Glomerular visceral epithelial cell (primary cell): ENCODE measurements around the gene SOCS2.
A peak's percentile ranks its signal among the peaks of the same experiment; 100 is the strongest.
"Not testable (repeated sequence)": the region's sequence is repeated elsewhere in the genome, so short reads cannot be mapped to it uniquely, and the experiment has no call there.

Experiments used
- DNase-seq: peaks from one replicate; pipeline ENCODE4 v3.0.0-alpha.2; 2016; ENCODE audit errors: extremely low spot score

Gene SOCS2, protein sequence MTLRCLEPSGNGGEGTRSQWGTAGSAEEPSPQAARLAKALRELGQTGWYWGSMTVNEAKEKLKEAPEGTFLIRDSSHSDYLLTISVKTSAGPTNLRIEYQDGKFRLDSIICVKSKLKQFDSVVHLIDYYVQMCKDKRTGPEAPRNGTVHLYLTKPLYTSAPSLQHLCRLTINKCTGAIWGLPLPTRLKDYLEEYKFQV

DNA sequence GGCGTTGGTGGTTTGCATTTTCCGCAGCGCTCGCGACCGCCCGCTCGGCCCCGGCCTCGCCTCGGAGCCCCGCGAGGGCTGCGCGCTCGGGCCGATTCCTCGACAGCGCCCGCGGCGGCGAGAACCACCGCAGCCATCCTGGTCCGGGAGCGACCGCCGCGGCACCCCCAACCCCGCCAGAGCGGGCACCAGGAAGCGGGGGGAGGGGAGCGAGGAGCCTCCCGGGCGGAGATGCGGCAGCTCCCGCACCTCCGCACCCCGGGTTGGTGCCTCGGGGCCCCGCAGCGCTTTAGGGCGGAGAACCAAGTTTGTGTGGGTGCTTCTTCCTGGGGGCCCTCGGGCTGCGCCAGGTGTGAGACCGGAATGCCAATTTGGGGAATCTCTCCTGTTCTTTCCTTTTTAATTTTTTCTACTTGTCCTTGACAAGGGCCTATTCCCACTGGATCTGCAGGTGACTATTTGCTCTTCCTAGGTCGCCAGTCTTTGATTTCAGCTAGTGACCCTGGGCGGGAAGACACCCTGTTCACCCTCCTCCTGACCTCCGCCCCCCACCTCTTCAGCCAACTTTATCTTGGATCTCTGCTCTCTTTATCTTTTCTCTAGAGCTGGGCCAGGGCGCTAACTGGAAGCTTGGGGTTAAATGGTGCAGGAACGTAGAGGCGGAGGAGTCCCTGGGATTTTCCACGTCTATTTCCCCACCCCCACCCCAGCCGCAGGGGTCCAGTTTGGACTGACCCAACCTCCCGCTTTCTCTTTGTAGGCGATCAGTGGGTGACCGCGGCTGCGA is at the start of gene SOCS2:
Gene SOCS2 (plus strand): TSS at position 751 of the 787 bp plus-strand sequence. CDS start 223 bp downstream, outside the sequence.
- DNase-seq: peak; percentile 24

DNA sequence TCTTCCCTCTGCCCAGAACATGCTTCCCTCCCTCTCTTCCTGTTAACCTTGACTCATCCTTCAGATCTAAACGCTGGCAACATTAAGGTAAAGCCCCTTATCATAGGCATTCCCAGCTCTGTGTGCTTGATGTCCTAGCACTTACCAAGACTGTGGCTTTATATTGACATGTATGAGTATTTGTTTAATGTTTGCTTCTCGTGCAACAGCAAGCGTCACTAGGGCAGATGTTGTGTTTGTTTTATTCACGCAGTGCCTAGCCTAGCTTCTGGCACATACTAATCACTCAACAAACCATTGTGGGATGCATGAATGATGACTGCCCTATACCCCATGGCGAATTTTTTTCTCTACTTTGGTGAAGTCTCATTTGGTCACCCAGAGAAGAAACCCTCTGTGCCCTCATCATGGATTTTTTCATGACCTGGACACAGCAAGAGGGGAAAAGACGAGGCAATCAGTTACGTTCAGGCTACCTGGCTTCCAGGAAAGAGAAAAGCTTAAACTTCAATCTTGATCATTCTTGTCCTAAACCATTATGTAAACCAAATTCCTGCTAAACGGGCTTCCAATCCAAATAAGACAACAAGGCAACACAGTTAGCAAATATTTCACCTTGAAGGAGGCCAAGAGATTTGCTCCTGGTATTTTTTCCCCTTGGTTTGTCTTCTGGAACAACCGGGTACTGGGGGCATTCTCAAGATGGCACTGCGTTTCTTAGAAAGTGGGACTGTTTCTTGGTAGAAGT is 47.9 kb upstream of the SOCS2 start:
- DNase-seq: no peak

DNA sequence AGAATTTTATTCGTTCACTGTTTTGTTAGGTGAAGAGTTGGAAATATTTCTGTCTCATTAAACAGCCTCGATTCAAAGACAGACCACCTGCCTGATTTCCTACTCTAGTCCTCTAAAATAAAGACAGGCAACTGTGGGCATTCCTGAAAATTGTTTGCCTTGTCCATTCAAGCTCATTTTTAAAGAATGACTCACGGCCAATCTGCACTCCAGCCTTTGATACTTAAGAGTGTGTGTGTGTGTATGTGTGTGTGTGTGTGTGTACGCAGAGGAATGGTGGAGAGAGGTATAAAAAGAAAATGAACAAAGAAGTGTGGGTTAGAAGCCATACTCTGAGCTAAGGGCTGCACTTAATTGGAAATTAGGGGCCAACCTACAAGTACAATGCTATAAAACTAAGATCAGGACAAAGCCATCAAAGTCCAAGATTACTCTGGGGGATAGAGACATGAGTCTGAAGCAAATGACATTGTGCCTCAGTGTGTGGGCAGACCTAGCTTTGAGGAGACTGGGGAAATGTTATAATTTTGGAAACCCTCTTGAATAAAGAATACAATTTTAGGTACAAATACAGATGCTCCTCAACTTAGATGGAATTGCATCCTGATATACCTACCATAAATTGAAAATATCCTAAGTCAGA is 45.6 kb upstream of the SOCS2 start:
- DNase-seq: peak; percentile 83

DNA sequence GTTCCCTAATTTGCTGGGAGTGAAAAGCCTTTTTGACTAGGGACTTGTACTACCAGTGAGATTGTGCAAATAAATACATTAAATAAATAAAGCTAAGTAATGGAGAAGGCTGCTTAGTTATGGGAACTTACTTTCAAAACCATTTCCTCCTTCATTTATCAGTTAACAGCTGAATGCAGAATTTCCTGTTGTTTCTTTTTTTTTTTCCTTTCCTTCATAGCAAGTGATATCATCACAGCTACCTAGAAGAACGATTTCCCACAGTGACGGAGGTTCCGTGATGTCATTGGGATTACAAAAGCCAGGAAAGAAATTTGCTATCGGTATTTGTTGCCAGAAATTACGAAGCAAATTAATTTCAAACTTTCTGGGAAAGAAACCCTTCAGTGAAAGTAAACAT is 42.1 kb upstream of the SOCS2 start:
- no peak for DNase-seq

DNA sequence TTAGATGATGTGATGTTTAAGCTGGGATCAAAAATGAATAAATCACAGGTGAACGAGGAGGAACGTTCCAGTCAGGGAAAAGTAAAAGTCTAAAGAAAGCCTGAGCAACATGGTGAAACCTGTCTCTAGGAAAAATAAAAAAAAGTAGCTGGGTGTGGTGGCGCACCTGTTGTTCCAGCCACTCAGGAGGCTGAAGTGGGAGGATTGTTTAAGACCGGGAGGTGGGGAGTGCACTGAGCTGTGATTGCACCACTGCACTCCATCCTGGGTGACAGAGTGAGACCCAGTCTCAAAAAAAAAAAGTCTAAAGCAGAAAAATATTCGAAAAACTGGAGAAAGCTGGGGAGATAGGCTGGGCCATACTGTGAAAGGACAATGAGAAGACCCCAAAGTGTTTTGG is 39.2 kb upstream of the SOCS2 start:
- no peak for DNase-seq

DNA sequence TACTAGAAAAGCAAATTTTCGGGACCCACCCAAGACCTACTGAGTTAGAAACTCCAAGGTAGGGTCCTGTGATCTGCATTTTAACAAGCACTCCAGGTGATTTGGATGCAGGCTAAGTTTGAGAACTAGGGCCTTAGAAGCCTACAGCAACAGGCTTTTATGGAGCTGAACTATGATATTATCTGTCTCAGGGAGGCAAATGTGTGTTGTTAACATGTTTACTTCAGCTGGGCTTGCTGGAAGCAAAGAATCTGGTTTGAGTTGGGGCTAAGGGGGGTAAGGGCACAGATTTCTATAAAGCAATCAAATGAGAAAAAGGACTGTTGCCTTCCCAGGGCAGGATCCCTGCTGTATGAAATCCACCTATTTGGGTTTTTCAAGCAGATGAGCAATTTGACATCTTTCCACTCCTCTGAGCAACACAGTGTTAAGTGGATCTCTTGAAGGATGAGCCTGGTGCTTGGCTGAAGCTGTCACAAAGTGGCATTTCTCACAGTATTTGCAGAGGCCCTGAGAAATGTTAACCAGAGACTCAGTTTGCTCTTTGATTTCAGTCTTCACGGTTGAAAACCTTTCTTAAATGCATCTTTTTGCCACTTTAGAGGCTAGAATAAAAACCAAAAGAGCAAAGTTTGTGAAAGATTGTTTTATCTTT is 36.2 kb upstream of the SOCS2 start:
- no peak for DNase-seq

DNA sequence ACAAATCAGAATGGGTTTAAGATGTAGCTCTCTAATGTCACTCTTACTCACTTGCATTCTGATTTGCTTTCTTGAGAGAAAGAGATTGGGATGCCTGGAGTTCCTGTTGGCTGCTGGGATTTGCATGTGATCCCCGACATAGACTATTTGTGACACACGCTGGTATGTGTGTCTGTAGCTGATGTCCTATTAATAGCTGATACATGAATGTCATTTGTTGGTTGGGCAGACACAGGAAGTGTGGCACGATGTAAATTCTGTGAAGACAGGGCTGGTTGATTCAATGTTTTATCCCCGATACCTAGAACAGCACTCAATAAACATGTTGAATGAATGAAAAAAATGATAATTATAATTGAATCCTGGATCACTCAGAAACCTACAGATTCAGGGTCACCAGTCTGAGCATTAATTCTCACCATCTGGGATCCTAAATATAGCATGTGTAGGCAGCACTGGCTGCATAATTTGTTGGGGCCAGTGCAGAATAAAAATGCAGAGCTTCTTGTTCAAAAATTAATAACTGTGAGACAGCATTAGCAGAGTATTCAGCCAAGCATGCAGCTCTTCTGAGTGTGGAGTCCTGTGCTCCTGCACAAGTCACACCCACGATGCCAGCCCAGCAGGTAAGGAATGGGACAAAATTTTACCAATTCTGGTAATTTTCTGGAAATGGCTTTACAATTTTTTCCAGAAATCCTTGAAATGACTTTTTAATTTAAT is 35.5 kb upstream of the SOCS2 start:
- no peak for DNase-seq

DNA sequence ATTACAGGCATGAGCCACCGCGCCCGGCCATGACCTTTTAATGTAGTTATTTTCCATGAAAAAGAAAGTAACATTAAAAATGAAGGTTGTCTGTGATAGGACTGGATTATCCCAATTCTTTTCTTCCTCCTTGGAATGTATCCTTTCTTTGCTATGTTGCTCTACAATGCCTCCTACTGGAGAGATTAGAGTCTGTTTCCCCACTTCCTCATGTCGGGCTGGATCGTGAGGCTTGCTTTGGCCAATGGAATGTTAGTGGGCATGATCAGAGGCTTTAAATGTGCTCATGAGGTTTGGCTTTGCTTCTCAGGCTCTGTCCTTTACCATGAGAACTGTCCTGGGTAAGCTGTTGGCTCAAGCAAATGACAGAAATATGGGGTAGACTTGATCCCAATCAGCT is 34.7 kb upstream of the SOCS2 start:
- no peak for DNase-seq

DNA sequence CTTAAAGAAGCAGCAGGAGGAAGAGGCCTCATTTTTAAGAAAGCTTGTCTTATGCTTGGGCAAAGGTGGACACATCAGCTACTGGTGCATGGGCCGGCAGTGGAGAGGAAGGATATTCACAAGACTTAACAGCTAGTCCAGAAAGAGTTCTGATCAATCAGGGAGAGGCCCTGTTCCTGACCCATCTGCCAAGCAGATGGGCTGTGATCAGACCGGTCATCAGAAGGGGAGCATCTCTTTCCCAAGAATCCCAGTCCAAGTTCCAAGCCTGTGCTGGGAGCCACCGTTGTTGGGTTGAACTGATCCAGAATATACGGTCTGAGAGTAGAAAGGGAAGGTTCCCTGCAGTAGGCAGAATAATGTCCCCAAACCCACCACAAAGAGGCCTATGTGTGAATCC is 32.7 kb upstream of the SOCS2 start:
- no peak for DNase-seq

DNA sequence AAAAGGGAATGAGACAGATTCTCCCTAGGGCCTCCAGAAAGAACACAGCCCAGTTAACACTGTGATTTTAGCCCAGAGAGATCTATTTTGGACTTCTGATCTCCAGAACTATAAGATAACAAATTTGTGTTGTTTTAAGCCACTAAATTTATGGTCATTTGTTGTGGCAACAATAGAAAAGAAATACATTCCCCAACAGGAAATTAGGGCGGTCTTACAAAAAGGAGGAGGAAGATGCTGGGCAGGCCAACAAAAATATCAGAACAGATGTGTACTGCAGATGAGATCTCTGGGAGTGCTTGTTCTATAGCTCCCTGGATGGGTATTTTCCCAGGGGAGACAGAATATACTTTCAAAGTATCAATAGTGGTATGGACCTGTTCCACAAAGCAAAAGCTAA is 32.0 kb upstream of the SOCS2 start:
- no peak for DNase-seq

DNA sequence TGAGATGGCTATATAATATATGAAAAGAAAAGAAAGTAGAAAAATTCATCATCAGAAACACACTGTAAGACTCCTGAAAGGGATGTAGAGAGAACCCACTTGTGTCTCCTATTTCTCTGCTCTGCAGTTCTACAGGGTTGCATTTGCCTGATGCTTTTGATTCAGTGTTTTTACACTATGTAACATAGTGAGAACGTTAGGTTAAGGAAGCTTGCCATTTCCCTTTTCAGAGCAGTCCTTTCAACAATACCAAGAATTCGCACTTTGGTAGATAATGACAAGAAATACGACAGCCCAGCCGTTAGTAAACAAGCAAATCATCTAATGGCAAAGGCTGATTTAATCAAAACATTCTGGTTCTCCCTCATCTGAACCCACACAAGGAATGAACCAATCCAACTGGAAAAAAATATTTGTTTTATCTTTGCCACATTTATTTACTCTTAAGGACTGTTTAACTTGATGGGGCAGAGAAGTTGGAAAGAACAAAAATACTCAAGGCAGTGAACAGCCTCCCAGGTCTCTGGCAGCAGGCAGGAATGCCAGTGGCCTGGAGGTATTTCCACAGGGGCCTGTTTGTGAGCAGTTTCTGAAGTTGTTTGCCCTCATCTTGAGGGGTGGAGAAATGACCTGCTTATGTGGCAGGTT is 30.8 kb upstream of the SOCS2 start:
- no peak for DNase-seq

DNA sequence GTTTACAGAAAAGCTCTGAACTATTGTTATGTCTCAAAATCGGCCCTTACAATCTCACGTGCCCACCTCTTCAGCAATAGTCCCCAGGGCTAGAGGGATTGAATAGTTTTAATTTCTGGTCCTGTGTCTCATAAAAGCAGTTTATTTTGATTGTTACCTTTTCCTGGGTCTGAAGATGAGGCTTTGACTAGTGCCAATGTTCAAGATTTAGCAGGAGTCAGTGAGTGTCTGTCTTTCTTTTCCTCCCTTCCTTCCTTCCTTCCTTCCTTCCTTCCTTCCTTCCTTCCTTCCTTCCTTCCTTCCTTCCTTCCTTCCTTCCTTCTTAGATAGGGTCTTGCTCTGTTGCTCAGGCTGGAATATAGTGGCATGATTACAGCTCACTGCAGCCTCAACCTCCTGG is 24.7 kb upstream of the SOCS2 start:
- DNase-seq: no peak

DNA sequence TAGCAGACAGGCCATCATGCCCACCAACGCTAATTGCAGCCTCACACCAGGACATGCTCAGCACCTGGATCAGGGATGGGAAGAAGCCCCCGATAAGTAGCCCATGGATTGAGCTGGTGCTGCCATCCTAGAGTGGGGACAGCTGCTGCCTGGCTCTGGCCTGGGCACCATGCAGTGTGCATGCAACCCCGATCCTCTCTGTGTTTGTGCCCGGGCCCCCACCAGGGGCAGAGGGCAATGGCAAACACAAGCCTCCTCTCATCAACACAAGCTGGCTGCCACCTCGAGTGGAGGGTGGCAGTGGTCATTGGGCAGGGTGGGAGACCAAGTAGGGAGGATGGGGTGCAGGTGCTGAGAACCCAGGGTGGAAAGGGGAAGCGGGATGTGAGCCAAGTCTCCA is 23.3 kb upstream of the SOCS2 start:
- DNase-seq: no peak

DNA sequence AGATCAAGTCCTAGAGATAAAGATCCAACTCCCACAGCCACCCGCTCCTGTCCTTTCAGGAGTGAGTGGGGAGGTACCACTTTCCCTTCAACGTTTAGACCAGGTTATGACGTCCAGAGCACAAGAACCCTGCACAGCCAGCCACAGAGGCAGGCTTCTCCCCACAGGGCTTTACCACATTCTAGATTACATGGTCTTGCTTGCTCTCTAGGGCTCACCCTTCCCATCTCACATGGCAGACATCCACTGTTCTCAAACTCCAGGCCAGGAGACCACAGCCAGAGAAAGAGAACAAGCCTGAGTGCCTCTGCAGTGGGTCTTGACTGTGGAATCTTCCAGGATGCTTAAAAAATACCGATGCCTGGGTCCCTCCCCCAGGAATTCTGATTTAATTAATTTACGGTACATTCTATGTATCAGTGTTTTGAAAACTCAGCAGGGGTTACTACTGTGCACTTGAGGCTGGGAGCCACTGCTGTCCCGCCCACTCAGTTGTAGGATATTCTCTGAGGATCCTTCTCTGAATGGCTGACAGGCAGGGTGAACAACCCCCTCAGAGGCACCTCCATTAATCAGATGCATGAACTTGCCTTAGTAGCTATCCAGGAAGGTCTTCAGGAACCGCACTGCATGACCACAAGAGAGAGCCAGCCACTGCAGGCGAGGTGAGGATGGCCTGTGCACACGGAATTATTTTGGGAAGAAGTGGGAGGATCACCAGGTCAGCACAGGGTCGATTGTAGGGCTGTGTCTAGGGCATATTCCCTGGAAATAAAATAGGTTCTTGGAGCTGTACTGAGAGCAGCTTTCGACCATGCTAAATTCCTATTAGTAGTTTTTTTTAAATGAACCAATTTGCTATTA is 21.5 kb upstream of the SOCS2 start:
- no peak for DNase-seq

DNA sequence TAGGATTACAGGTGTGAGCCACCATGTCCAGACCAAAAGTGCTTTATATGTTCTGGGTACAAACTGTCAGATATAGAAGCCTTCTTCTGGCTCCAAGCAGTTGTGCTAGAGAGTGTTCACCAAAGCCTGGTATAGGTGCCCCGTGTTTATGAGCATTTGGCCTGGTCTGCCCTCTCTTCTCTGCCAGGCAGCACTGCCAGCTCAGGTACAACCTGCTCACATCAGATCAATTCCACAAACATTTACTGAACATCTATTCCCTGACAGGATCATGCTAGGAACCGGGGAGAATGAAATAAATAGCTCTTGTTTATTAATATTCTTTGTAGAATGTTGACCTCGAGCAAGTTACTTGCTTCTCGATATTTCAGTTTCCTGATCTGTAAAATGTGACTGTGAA is 20.0 kb upstream of the SOCS2 start:
- DNase-seq: no peak

DNA sequence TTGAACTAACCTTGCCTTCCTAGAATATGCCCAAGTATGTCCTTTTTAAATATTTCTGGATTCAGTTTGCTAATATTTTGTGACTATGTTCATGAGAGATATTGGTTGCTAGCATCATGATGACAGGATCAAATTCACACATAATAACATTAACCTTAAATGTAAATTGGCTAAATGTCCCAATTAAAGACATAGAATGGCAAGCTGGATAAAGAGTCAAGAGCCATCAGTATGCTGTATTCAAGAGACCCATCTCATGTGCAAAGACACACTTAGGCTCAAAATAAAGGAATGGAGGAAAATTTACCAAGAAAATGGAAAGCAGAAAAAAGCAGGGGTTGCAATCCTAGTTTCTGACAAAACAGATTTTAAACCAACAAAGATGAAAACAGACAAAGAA is 14.6 kb upstream of the SOCS2 start:
- DNase-seq: not testable (repeated sequence)

DNA sequence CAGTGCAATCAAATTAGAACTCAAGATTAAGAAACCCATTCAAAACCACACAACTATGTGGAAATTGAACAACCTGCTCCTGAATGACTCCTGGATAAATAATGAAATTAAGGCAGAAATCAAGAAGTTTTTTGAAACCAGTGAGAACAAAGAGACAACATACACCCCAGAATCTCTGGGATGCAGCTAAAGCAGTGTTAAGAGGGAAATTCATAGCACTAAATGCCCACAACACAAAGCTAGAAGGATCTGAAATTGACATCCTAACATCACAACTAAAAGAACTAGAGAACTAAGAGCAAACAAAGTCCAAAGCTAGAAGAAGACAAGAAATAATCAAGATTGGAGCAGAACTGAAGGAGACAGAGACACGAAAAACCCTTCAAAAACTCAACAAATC is 13.8 kb upstream of the SOCS2 start:
- DNase-seq: not testable (repeated sequence)

DNA sequence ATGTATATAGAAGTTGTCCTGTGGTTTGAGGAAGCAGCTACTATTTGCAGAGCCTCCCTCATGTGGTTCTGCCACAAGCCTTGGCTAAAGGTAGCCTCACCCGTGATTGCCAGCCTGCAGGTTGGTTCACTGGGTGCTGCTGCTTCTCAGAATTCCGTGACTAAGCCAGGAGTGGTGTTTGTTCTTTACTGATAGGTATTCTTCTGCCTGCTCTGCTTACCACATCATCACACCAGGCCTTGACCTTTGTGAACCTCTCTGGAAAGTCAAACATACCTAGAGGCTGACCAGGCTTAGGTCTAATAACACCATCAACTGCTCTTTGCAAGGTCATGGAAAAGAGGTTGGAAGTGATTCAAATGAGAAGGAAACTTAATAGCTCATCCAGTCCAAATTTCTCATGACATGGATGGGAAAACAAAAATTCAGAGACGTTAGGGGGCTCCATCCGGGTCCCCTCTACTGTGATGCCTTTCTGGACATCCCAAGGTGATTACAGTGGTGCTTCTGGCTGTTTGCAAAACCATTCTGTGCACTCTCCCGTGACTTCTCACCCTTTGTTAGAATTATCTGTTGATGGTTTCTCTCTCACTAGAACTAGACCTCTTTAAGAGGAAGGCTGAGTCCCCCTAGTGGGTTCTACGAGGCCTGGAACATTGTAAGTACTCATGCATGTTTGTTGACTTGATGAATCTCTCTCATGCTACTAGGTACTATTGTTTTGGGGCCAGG is 8.5 kb upstream of the SOCS2 start:
- peak; percentile 59 for DNase-seq

DNA sequence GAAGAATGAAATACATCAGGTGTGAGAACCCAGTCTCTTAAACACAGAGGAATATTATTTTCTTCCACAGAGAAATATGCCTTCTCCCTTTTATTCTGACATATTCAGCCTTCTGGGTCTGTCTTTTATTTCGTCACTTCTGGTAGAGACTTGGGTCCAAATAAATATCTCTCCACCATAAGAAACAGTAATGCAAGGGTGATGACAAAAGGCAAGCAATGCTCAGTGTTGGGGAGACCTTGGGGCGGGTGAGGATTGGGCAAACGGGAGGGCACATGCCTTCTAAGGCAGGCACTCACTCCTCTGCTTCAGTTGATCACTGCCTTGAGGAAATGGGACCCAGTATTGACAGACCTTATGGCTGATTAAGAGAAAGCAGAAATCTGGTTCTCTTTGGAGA is 6.7 kb upstream of the SOCS2 start:
- no peak for DNase-seq
